OCI-LY3 (cell line): ENCODE data around the gene PKIG.

Experiments
- EZH2phosphoT487 ChIP-seq: fragments of 200-600 bp; shearing (Covaris generic); IDR thresholded peaks from 2 replicates; pipeline ENCODE4 v1.6.1; 2018; ENCODE audit warnings: antibody characterized with exemption, mixed run types, low read depth
- TF ChIP-seq, protein P1 (sequence below): fragments of 200-600, 300-600 bp; sonication (generic); IDR thresholded peaks from 2 replicates; pipeline ENCODE4 v1.5.1; 2014; ENCODE audit warnings: antibody characterized with exemption, low read length, low read depth

DNA sequence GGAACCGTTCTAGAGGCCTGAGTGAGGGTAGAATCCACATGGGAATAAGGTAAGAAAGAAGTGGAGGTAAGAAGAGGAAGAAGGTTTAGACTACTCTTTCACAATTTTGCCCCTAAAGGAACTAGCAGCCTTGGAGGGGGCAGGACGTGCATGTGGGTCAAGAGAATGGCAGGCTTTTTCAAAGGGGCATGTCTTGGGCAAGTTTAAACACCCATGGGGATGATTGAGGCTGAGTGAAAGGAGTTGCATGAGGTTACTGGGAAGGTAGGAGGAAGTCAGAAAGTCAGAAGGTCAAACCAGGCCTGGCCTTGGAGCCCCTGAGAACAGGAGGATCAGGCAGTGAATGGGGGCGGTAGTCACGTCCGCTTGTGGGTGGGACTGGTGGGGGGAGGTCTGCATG lies 58.9 kb downstream of the PKIG start:
- TF ChIP-seq, protein P1, sequence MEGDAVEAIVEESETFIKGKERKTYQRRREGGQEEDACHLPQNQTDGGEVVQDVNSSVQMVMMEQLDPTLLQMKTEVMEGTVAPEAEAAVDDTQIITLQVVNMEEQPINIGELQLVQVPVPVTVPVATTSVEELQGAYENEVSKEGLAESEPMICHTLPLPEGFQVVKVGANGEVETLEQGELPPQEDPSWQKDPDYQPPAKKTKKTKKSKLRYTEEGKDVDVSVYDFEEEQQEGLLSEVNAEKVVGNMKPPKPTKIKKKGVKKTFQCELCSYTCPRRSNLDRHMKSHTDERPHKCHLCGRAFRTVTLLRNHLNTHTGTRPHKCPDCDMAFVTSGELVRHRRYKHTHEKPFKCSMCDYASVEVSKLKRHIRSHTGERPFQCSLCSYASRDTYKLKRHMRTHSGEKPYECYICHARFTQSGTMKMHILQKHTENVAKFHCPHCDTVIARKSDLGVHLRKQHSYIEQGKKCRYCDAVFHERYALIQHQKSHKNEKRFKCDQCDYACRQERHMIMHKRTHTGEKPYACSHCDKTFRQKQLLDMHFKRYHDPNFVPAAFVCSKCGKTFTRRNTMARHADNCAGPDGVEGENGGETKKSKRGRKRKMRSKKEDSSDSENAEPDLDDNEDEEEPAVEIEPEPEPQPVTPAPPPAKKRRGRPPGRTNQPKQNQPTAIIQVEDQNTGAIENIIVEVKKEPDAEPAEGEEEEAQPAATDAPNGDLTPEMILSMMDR = no peak
- TF ChIP-seq EZH2phosphoT487 = no peak
